IMR-90 (cell line): ENCODE measurements around the gene GPSM1. TPM values are rescaled to one million over a fixed set of nuclear protein-coding genes. Genes with fewer than 3 reads are reported as not detected.

Experiments
- ATAC-seq: fragments of 200-7000 bp; cut with Tn5 transposase; 2 replicates; pipeline ENCODE4 v1.9.1; 2020; ENCODE audit warnings: low read depth, mild to moderate bottlenecking, moderate library complexity
- BruUV-seq: library from RNA; stranded (reverse); fragments of 400-500 nt; replicated peaks from 2 replicates; lab custom pipeline; 2021; lab: Mats Ljungman, UMichigan
- CTCF ChIA-PET: fragments of 300-600 bp; formaldehyde crosslinking; extraction: SDS; loops from one replicate; lab custom pipeline; 2021; ENCODE audit warnings: antibody characterized with exemption; lab: Yijun Ruan, JAX
- POLR2A ChIA-PET: fragments of 300-600 bp; sonication (Branson Sonifier 250); formaldehyde crosslinking; loops from one replicate; lab custom pipeline; 2022; ENCODE audit warnings: antibody characterized with exemption; ENCODE audit not compliant: unreplicated experiment; lab: Charles Lee
- DNase-seq: peaks from one replicate; pipeline ENCODE4 v3.0.0; 2013
- H2AFZ ChIP-seq: replicated peaks from 2 replicates; pipeline ENCODE3; 2013; ENCODE audit warnings: low read length, mild to moderate bottlenecking; ENCODE audit not compliant: poor library complexity
- H2AK5ac ChIP-seq: 2 replicates; pipeline ENCODE4 v1.6.1; 2013; ENCODE audit warnings: low read depth, low read length, inconsistent platforms
- H2AK9ac ChIP-seq: replicated peaks from 2 replicates; pipeline ENCODE3; 2013; ENCODE audit warnings: mild to moderate bottlenecking, low read depth, low read length, moderate library complexity; ENCODE audit not compliant: poor library complexity
- H2BK120ac ChIP-seq: 2 replicates; pipeline ENCODE4 v1.6.1; 2013; ENCODE audit warnings: low read depth, low read length, inconsistent platforms
- H2BK15ac ChIP-seq: 3 replicates; pipeline ENCODE4 v1.6.1; 2013; ENCODE audit warnings: low read depth, low read length, inconsistent platforms
- H2BK20ac ChIP-seq: 2 replicates; pipeline ENCODE4 v1.6.1; 2013; ENCODE audit warnings: low read depth, mild to moderate bottlenecking, inconsistent platforms, low read length, moderate library complexity
- H2BK5ac ChIP-seq: 2 replicates; pipeline ENCODE4 v1.6.1; 2013; ENCODE audit warnings: mild to moderate bottlenecking, low read depth, low read length, inconsistent platforms; ENCODE audit not compliant: poor library complexity, severe bottlenecking
- H3K14ac ChIP-seq: replicated peaks from 2 replicates; pipeline ENCODE4 v1.6.1; 2013; ENCODE audit warnings: low read depth, low read length, inconsistent platforms
- H3K18ac ChIP-seq: 2 replicates; pipeline ENCODE4 v1.6.1; 2013; ENCODE audit warnings: low read depth, low read length, control low read depth
- H3K23ac ChIP-seq: 2 replicates; pipeline ENCODE4 v1.6.1; 2013; ENCODE audit warnings: low read depth, low read length, inconsistent platforms
- H3K27ac ChIP-seq: 2 replicates; pipeline ENCODE4 v1.5.1; 2013; ENCODE audit warnings: mild to moderate bottlenecking, control low read depth, low read length; ENCODE audit not compliant: insufficient read depth
- H3K27me3 ChIP-seq: 2 replicates; pipeline ENCODE4 v1.6.1; 2013; ENCODE audit warnings: low read length; ENCODE audit not compliant: control insufficient read depth, insufficient read depth
- H3K36me3 ChIP-seq: 2 replicates; pipeline ENCODE4 v1.6.1; 2013; ENCODE audit warnings: low read length, mixed read lengths; ENCODE audit not compliant: control insufficient read depth, insufficient read depth
- H3K4ac ChIP-seq: 2 replicates; pipeline ENCODE4 v1.6.1; 2013; ENCODE audit warnings: low read depth, low read length, inconsistent platforms
- H3K4me1 ChIP-seq: 2 replicates; pipeline ENCODE4 v1.6.1; 2013; ENCODE audit warnings: low read length, mixed read lengths; ENCODE audit not compliant: control insufficient read depth, insufficient read depth
- H3K4me2 ChIP-seq: 2 replicates; pipeline ENCODE4 v1.6.1; 2013; ENCODE audit warnings: low read depth, mild to moderate bottlenecking, control low read depth, low read length, moderate library complexity
- H3K4me3 ChIP-seq: 2 replicates; pipeline ENCODE4 v1.5.1; 2013; ENCODE audit warnings: low read depth, mild to moderate bottlenecking, control low read depth, low read length, moderate library complexity; ENCODE audit not compliant: insufficient read depth
- H3K56ac ChIP-seq: 2 replicates; pipeline ENCODE4 v1.6.1; 2013; ENCODE audit warnings: low read length, inconsistent platforms; ENCODE audit not compliant: insufficient read depth; ENCODE audit errors: extremely low read depth
- H3K79me1 ChIP-seq, 2 experiments: 2 replicates each; pipeline ENCODE4 v1.6.1; 2013; ENCODE audit warnings: low read length in 2 of 2, inconsistent platforms in 1 of 2, low read depth in 1 of 2
- H3K9ac ChIP-seq: 2 replicates; pipeline ENCODE4 v1.6.1; 2013; ENCODE audit warnings: low read depth, low read length, control low read depth
- H3K9me1 ChIP-seq: 2 replicates; pipeline ENCODE4 v1.6.1; 2013; ENCODE audit warnings: low read length, inconsistent platforms; ENCODE audit not compliant: insufficient read depth
- H3K9me3 ChIP-seq: 2 replicates; pipeline ENCODE4 v1.6.1; 2013; ENCODE audit warnings: low read length; ENCODE audit not compliant: control insufficient read depth, insufficient read depth
- H4K20me1 ChIP-seq: 2 replicates; pipeline ENCODE4 v1.6.1; 2013; ENCODE audit warnings: low read length, inconsistent platforms; ENCODE audit not compliant: insufficient read depth
- H4K5ac ChIP-seq: 2 replicates; pipeline ENCODE4 v1.6.1; 2013; ENCODE audit warnings: mild to moderate bottlenecking, low read depth, low read length, control low read depth
- H4K8ac ChIP-seq, 2 experiments: 2 replicates each; pipeline ENCODE4 v1.6.1; 2013; ENCODE audit warnings: low read depth in 2 of 2, low read length in 2 of 2, control low read depth in 1 of 2, inconsistent platforms in 1 of 2
- H4K91ac ChIP-seq: 2 replicates; pipeline ENCODE4 v1.6.1; 2013; ENCODE audit warnings: low read depth, low read length, inconsistent platforms; ENCODE audit not compliant: insufficient read depth
- BHLHE40 ChIP-seq: fragments of 150-350 bp; IDR thresholded peaks from 2 replicates; pipeline ENCODE4 v1.6.1; 2016; ENCODE audit warnings: mild to moderate bottlenecking, low read depth, low read length
- CEBPB ChIP-seq: IDR thresholded peaks from 2 replicates; pipeline ENCODE4 v1.6.1; 2012; ENCODE audit warnings: low read depth, low read length, improper control_type of control experiment
- CHD1 ChIP-seq: IDR thresholded peaks from 2 replicates; pipeline ENCODE4 v1.6.1; 2012; ENCODE audit warnings: low read depth, low read length, improper control_type of control experiment
- CTCF ChIP-seq: conservative IDR thresholded peaks from 2 replicates; pipeline ENCODE4 v1.5.1; 2012; ENCODE audit warnings: mild to moderate bottlenecking, low read depth, low read length, improper control_type of control experiment
- ELK1 ChIP-seq: fragments of 150-350 bp; IDR thresholded peaks from 2 replicates; pipeline ENCODE4 v1.6.1; 2016; ENCODE audit warnings: low read depth, mild to moderate bottlenecking, low read length, moderate library complexity, borderline replicate concordance
- FOS ChIP-seq: fragments of 150-350 bp; IDR thresholded peaks from 2 replicates; pipeline ENCODE4 v1.6.1; 2016; ENCODE audit warnings: low read depth, low read length
- MAFK ChIP-seq: IDR thresholded peaks from 2 replicates; pipeline ENCODE4 v1.6.1; 2012; ENCODE audit warnings: low read depth, low read length, improper control_type of control experiment
- MAZ ChIP-seq: IDR thresholded peaks from 2 replicates; pipeline ENCODE4 v1.6.1; 2012; ENCODE audit warnings: low read depth, mild to moderate bottlenecking, low read length, improper control_type of control experiment, moderate library complexity, borderline replicate concordance
- NFE2L2 ChIP-seq: fragments of 150-350 bp; IDR thresholded peaks from 2 replicates; pipeline ENCODE4 v1.6.1; 2016; ENCODE audit warnings: low read depth, mild to moderate bottlenecking, low read length
- POLR2A ChIP-seq: IDR thresholded peaks from 2 replicates; pipeline ENCODE4 v1.6.1; 2012; ENCODE audit warnings: mild to moderate bottlenecking, low read depth, low read length
- RAD21 ChIP-seq: IDR thresholded peaks from 2 replicates; pipeline ENCODE4 v1.6.1; 2012; ENCODE audit warnings: low read length, improper control_type of control experiment
- RCOR1 ChIP-seq: IDR thresholded peaks from 2 replicates; pipeline ENCODE4 v1.6.1; 2012; ENCODE audit warnings: mild to moderate bottlenecking, low read length, improper control_type of control experiment; ENCODE audit not compliant: insufficient replicate concordance
- RFX5 ChIP-seq: IDR thresholded peaks from 2 replicates; pipeline ENCODE4 v1.8.0; 2012; ENCODE audit warnings: low read depth, mild to moderate bottlenecking, low read length, moderate library complexity
- SMC3 ChIP-seq: fragments of 150-350 bp; IDR thresholded peaks from 2 replicates; pipeline ENCODE4 v1.6.1; 2016; ENCODE audit warnings: low read depth, mild to moderate bottlenecking, antibody characterized with exemption, low read length, moderate library complexity
- USF2 ChIP-seq: fragments of 150-350 bp; IDR thresholded peaks from 2 replicates; pipeline ENCODE4 v1.6.1; 2017; ENCODE audit warnings: mild to moderate bottlenecking, antibody characterized with exemption, low read length, low read depth
- WGBS, 2 experiments: methylation state at CpG; one replicate each; pipeline versions ENCODE4 v1.1.5 to v1.1.7; 2013; ENCODE audit warnings: missing lambda C conversion rate in 2 of 2; ENCODE audit not compliant: insufficient read length in 1 of 2; ENCODE audit errors: extremely low coverage in 2 of 2; 5-methylcytosine and 5-hydroxymethylcytosine counted together
- dilution Hi-C: fragments of 300-500 bp; cut with HindIII; formaldehyde crosslinking; loops from one replicate; pipeline ENCODE4 v1.14.3; 2018; ENCODE audit warnings: low sequenced_read_pairs; ENCODE audit not compliant: unreplicated experiment
- in situ Hi-C: fragments of 300-500 bp; cut with MboI; formaldehyde crosslinking; loops from 3 replicates; pipeline ENCODE4 v1.14.3; 2019; ENCODE audit warnings: low sequenced_read_pairs, inconsistent platforms, mixed read lengths
- intact Hi-C: fragments of 100-400 bp; cut with micrococcal nuclease; formaldehyde crosslinking; loops from 2 replicates; pipeline ENCODE4 v1.10.0; 2022
- polyA plus RNA-seq, 3 experiments: library from polyadenylated mRNA; depleted of rRNA; stranded (reverse); fragments of >200 nt; gene quantifications; 2 replicates each; pipeline ENCODE4 v1.2.3, GENCODE V29; 2012; ENCODE audit warnings: low replicate concordance in 1 of 3
- total RNA-seq: library from RNA; depleted of rRNA; stranded (reverse); fragments of >200 nt; gene quantifications from 2 replicates; pipeline ENCODE4 v1.2.3, GENCODE V29; 2012

Gene GPSM1
- total and polyA plus RNA-seq, 2 of the 4 experiments (the other 2 are of a cell fraction) = 28.7 to 71.2 TPM

- H4K91ac ChIP-seq = no peak overlapping the region
- intact Hi-C loops = no loop called here
- no peak overlapping the region for H2AK5ac ChIP-seq
- no peak overlapping the region for H3K56ac ChIP-seq
- no peak overlapping the region for H2BK15ac ChIP-seq
- no peak overlapping the region for H2BK20ac ChIP-seq
- no peak overlapping the region for H3K18ac ChIP-seq
- H3K4me3 ChIP-seq = no peak overlapping the region
- TF ChIP-seq RCOR1 = no peak
- no peak for TF ChIP-seq CEBPB
- no peak for TF ChIP-seq FOS
- no peak for TF ChIP-seq RAD21
- TF ChIP-seq POLR2A = no peak
- TF ChIP-seq MAZ = no peak
- no peak for TF ChIP-seq BHLHE40
- TF ChIP-seq CTCF = no peak
- TF ChIP-seq CHD1 = no peak
- TF ChIP-seq MAFK = no peak
- TF ChIP-seq SMC3 = no peak
- TF ChIP-seq NFE2L2 = no peak
- TF ChIP-seq RFX5 = no peak
- TF ChIP-seq ELK1 = no peak
- TF ChIP-seq USF2 = no peak
- BruUV-seq = no TSS peak
- no peak overlapping the region for H2AFZ ChIP-seq
- no peak overlapping the region for H2BK5ac ChIP-seq
- no peak overlapping the region for H4K5ac ChIP-seq
- peak overlapping the region; percentile 42 for H2AK9ac ChIP-seq
- CTCF ChIA-PET = no interaction called here
- H3K27me3 ChIP-seq = peaks cover 37% of the 10 kb centered on the region
- DNase-seq (no peak), ATAC-seq (no peak)
- H3K9ac ChIP-seq = no peak overlapping the region
- no peaks in the 10 kb centered on the region for H3K79me1 ChIP-seq
- H3K4ac ChIP-seq = no peak overlapping the region
- POLR2A ChIA-PET = no interaction called here
- no peaks in the 10 kb centered on the region; the same call in 1 of the 2 replicates for H3K9me3 ChIP-seq
- dilution Hi-C loops = no loop called here
- H3K36me3 ChIP-seq = no peaks in the 10 kb centered on the region
- H3K27ac ChIP-seq = no peak overlapping the region
- 22% methylated on average over 3 of the region's 5 CpGs; no CpG with 5 or more reads in 1 of the 2 experiments for WGBS, 2 experiments
- no peaks in the 10 kb centered on the region for H3K9me1 ChIP-seq
- H2BK120ac ChIP-seq = no peak overlapping the region
- H3K14ac ChIP-seq = no peak overlapping the region
- H3K4me1 ChIP-seq = no peaks in the 10 kb centered on the region
- H3K23ac ChIP-seq = no peak overlapping the region
- H4K20me1 ChIP-seq = no peaks in the 10 kb centered on the region
- H3K4me2 ChIP-seq = no peak overlapping the region
- in situ Hi-C loops = no loop called here
- no peak overlapping the region for H4K8ac ChIP-seq
Observed at GRCh38 chr9:136294437-136294836, 32.9 kb upstream of the GPSM1 start.
